Activated T-helper 1 cell treated with anti-CD3 and anti-CD28 coated beads, Interleukin-2, amount 50 U/mL, for 16 hours (primary cell): ENCODE measurements around the gene MAGI3.
"Not testable (repeated sequence)": the region's sequence is repeated elsewhere in the genome, so short reads cannot be mapped to it uniquely, and the experiment has no call there.

Experiments used
- DNase-seq, 2 donors: peaks; one replicate each; pipeline ENCODE4 v3.0.0-alpha.2; 2020; ENCODE audit warnings: low read depth in 1 of 2, low spot score in 1 of 2

Gene MAGI3

GRCh38 chr1:113439277-113439670 lies 49.0 kb downstream of the MAGI3 start:
- DNase-seq: no peak

- DNase-seq: no peak
Measured at GRCh38 chr1:113442131-113442530, 51.8 kb downstream of the MAGI3 start.

GRCh38 chr1:113444857-113445256 lies 54.5 kb downstream of the MAGI3 start:
- DNase-seq: no peak

- no peak for DNase-seq
Measured at GRCh38 chr1:113451710-113452109, 61.4 kb downstream of the MAGI3 start.

- DNase-seq: no peak
Measured at GRCh38 chr1:113452921-113453770, 62.8 kb downstream of the MAGI3 start.

GRCh38 chr1:113453771-113454083 lies 63.4 kb downstream of the MAGI3 start:
- no peak for DNase-seq

GRCh38 chr1:113455374-113455773 lies 65.1 kb downstream of the MAGI3 start:
- no peak for DNase-seq

GRCh38 chr1:113456967-113457366 lies 66.7 kb downstream of the MAGI3 start:
- DNase-seq: no peak

- DNase-seq: no peak
Measured at GRCh38 chr1:113459279-113459678, 69.0 kb downstream of the MAGI3 start.

- no peak for DNase-seq
Measured at GRCh38 chr1:113467991-113468390, 77.7 kb downstream of the MAGI3 start.

- DNase-seq: not testable (repeated sequence)
Measured at GRCh38 chr1:113478427-113479195, 88.3 kb downstream of the MAGI3 start.

- no peak for DNase-seq
Measured at GRCh38 chr1:113479713-113480676, 89.7 kb downstream of the MAGI3 start.

- not testable (repeated sequence) for DNase-seq
Measured at GRCh38 chr1:113485131-113485530, 94.8 kb downstream of the MAGI3 start.

GRCh38 chr1:113488576-113489177 lies 98.4 kb downstream of the MAGI3 start:
- no peak for DNase-seq

GRCh38 chr1:113490384-113490783 lies 100.1 kb downstream of the MAGI3 start:
- no peak for DNase-seq

- DNase-seq: no peak
Measured at GRCh38 chr1:113493533-113493932, 103.2 kb downstream of the MAGI3 start.

- no peak for DNase-seq
Measured at GRCh38 chr1:113505357-113505756, 115.0 kb downstream of the MAGI3 start.

GRCh38 chr1:113507552-113508214 lies 117.4 kb downstream of the MAGI3 start:
- no peak for DNase-seq

GRCh38 chr1:113508364-113509164 lies 118.2 kb downstream of the MAGI3 start:
- no peak for DNase-seq

GRCh38 chr1:113509766-113510165 lies 119.5 kb downstream of the MAGI3 start:
- not testable (repeated sequence) for DNase-seq
